Endothelial cell of umbilical vein (primary cell): ENCODE measurements around the gene TRPM5. TPM values are rescaled to one million over a fixed set of nuclear protein-coding genes. Genes with fewer than 3 reads are reported as not detected.

Source experiments
- BruUV-seq: library from RNA; stranded (reverse); fragments of 400-500 nt; replicated peaks from 2 replicates; lab custom pipeline; 2021; lab: Mats Ljungman, UMichigan
- CTCF ChIA-PET: fragments of 300-600, 350-600 bp; sonication (Branson Sonifier 250); formaldehyde crosslinking; loops from one replicate; lab custom pipeline; 2021; ENCODE audit warnings: antibody characterized with exemption, inconsistent platforms; lab: Charles Lee
- POLR2A ChIA-PET: fragments of 300-600, 350-600 bp; sonication (Branson Sonifier 250); formaldehyde crosslinking; loops from one replicate; lab custom pipeline; 2021; ENCODE audit warnings: antibody characterized with exemption, inconsistent platforms; lab: Charles Lee
- DNase-seq: peaks from one replicate; pipeline ENCODE4 v3.0.0-alpha.2; 2011; ENCODE audit warnings: low read depth, low spot score
- FAIRE-seq: peaks from 2 replicates; lab custom pipeline; 2011; peaks lifted over from hg19 to GRCh38; lab: Jason Lieb, UNC
- H2AFZ ChIP-seq: 2 replicates; pipeline ENCODE4 v1.6.0; 2012; ENCODE audit warnings: low read depth, low read length, control low read depth, inconsistent platforms
- H3K27ac ChIP-seq: 2 replicates; pipeline ENCODE4 v1.5.1; 2011; ENCODE audit warnings: low read depth, mild to moderate bottlenecking, control low read depth, low read length, moderate library complexity; ENCODE audit not compliant: insufficient read depth
- H3K27me3 ChIP-seq, 2 experiments: 2 replicates each; pipeline versions ENCODE4 v1.6.0 to v1.6.1; 2011; ENCODE audit warnings: low read length in 2 of 2, mixed read lengths in 1 of 2; ENCODE audit not compliant: control insufficient read depth in 2 of 2, insufficient read depth in 2 of 2
- H3K36me3 ChIP-seq, 2 experiments: 2 replicates in 1 of 2; 3 replicates in 1 of 2; pipeline ENCODE4 v1.5.1; 2011; ENCODE audit warnings: low read length in 2 of 2, mild to moderate bottlenecking in 1 of 2, moderate library complexity in 1 of 2; ENCODE audit not compliant: control insufficient read depth in 2 of 2, insufficient read depth in 2 of 2; ENCODE audit errors: extremely low read depth in 1 of 2
- H3K4me1 ChIP-seq: 3 replicates; pipeline ENCODE4 v1.5.1; 2011; ENCODE audit warnings: mild to moderate bottlenecking, low read length; ENCODE audit not compliant: control insufficient read depth, insufficient read depth; ENCODE audit errors: extremely low read depth
- H3K4me2 ChIP-seq: 2 replicates; pipeline ENCODE4 v1.6.1; 2011; ENCODE audit warnings: low read length, control low read depth, mixed read lengths; ENCODE audit not compliant: insufficient read depth
- H3K4me3 ChIP-seq, 3 experiments: fragments of 200-600 bp in 1 of 3; sonication (generic), shearing (Covaris generic) in 1 of 3; replicated peaks in 1 of 3; 2 replicates each; pipeline ENCODE4 v1.5.1; 2011 to 2016; ENCODE audit warnings: control low read depth in 3 of 3, low read length in 3 of 3, mild to moderate bottlenecking in 2 of 3, inconsistent platforms in 1 of 3, low read depth in 1 of 3, moderate library complexity in 1 of 3; ENCODE audit not compliant: insufficient read depth in 1 of 3
- H3K79me2 ChIP-seq: 2 replicates; pipeline ENCODE4 v1.6.0; 2012; ENCODE audit warnings: low read length, inconsistent platforms; ENCODE audit not compliant: control insufficient read depth, insufficient read depth
- H3K9ac ChIP-seq: replicated peaks from 2 replicates; pipeline ENCODE3; 2011; ENCODE audit warnings: low read length, control low read depth; ENCODE audit not compliant: insufficient read depth; ENCODE audit errors: extremely low read depth
- H3K9me1 ChIP-seq: replicated peaks from 3 replicates; pipeline ENCODE4 v1.6.0; 2011; ENCODE audit warnings: mild to moderate bottlenecking, low read length; ENCODE audit not compliant: control insufficient read depth, insufficient read depth; ENCODE audit errors: extremely low read depth
- H3K9me3 ChIP-seq: replicated peaks from 2 replicates; pipeline ENCODE4 v1.5.1; 2012; ENCODE audit warnings: low read length, inconsistent platforms; ENCODE audit not compliant: control insufficient read depth, insufficient read depth
- H4K20me1 ChIP-seq: replicated peaks from 2 replicates; pipeline ENCODE3; 2011; ENCODE audit warnings: mild to moderate bottlenecking, low read length; ENCODE audit not compliant: control insufficient read depth, insufficient read depth; ENCODE audit errors: extremely low read depth
- CTCF ChIP-seq, 2 donors: IDR thresholded peaks; 1 replicate in 1 of 2; 2 replicates in 1 of 2; pipeline ENCODE4 v1.5.1; 2011; ENCODE audit warnings: low read length in 2 of 2, mild to moderate bottlenecking in 2 of 2, moderate library complexity in 2 of 2, control low read depth in 1 of 2, inconsistent platforms in 1 of 2, low read depth in 1 of 2; ENCODE audit not compliant: insufficient read depth in 1 of 2; ENCODE audit errors: extremely low read depth in 1 of 2
- EZH2 ChIP-seq: IDR thresholded peaks from 2 replicates; pipeline ENCODE4 v1.6.1; 2012; ENCODE audit warnings: borderline replicate concordance, low read depth, mild to moderate bottlenecking, moderate library complexity, low read length, inconsistent platforms; ENCODE audit not compliant: severe bottlenecking
- FOS ChIP-seq: IDR thresholded peaks from 2 replicates; pipeline ENCODE4 v1.6.1; 2011; ENCODE audit warnings: mild to moderate bottlenecking, low read length, moderate library complexity, borderline replicate concordance; ENCODE audit not compliant: insufficient read depth
- GATA2 ChIP-seq: IDR thresholded peaks from 2 replicates; pipeline ENCODE4 v1.7.0; 2011; ENCODE audit warnings: low read depth, mild to moderate bottlenecking, moderate library complexity, mixed read lengths, low read length; ENCODE audit not compliant: insufficient read length, insufficient read depth
- JUN ChIP-seq: IDR thresholded peaks from 2 replicates; pipeline ENCODE4 v1.6.1; 2011; ENCODE audit warnings: borderline replicate concordance, low read depth; ENCODE audit not compliant: insufficient read length, insufficient read depth
- MAX ChIP-seq: IDR thresholded peaks from 2 replicates; pipeline ENCODE4 v1.6.1; 2011; ENCODE audit not compliant: insufficient read depth, insufficient read length
- MYC ChIP-seq: IDR thresholded peaks from one replicate; pipeline ENCODE4 v1.6.1; 2011; ENCODE audit warnings: mild to moderate bottlenecking, low read depth, low read length
- POLR2A ChIP-seq: IDR thresholded peaks from 2 replicates; pipeline ENCODE4 v1.6.1; 2012; ENCODE audit warnings: low read depth, mild to moderate bottlenecking, control low read depth, low read length
- dilution Hi-C: fragments of 300-500 bp; cut with MboI; formaldehyde crosslinking; loops from one replicate; pipeline ENCODE4 v1.15.0; 2019; ENCODE audit warnings: low sequenced_read_pairs; ENCODE audit not compliant: extremely low pct_ligation_motif_present
- intact Hi-C: fragments of 100-400 bp; cut with micrococcal nuclease; formaldehyde crosslinking; loops from one replicate; pipeline ENCODE4 v1.10.0; 2022
- polyA plus RNA-seq, 4 experiments: library from polyadenylated mRNA; depleted of rRNA in 3 of 4; stranded (reverse) in 3 of 4; unstranded in 1 of 4; fragments of >200 nt; gene quantifications; 2 replicates each; pipeline versions ENCODE4 v1.2.1 to v1.2.3, GENCODE V29; 2011 to 2012; ENCODE audit warnings: missing spikeins in 1 of 4
- total RNA-seq: library from RNA; stranded (reverse); gene quantifications from 2 replicates; pipeline ENCODE4 v1.2.3, GENCODE V29; 2021

TRPM5 gene
- total and polyA plus RNA-seq, 2 donors (not counting 3 experiments of a cell fraction or from before 2014, with no cell fraction given): not detected

GRCh38 chr11:2421996-2422395 lies 22.3 kb downstream of the TRPM5 start:
- Histone ChIP-seq H3K27ac (no peak overlapping the region), H3K9me3 (no peaks in the 10 kb centered on the region), H4K20me1 (no peaks in the 10 kb centered on the region), H3K27me3 (no peaks in the 10 kb centered on the region), H3K36me3 (no peaks in the 10 kb centered on the region), H3K4me3 (no peak overlapping the region), H3K79me2 (no peaks in the 10 kb centered on the region), H2AFZ (no peak overlapping the region), H3K4me2 (no peak overlapping the region), H3K9me1 (no peaks in the 10 kb centered on the region), H3K9ac (no peak overlapping the region), H3K4me1 (no peaks in the 10 kb centered on the region)
- dilution Hi-C loops (no loop called here), intact Hi-C loops (no loop called here)
- CTCF ChIA-PET: interaction anchor here (1.2 to 10.1 kb wide), 6 partner anchors 109 to 235 kb away, joined by 6 to 829 read pairs (median 55); partner anchors contain the start of genes C11orf21 and TSPAN32
- FAIRE-seq (no peak), DNase-seq (no peak)
- no TSS peak for BruUV-seq
- POLR2A ChIA-PET: interaction anchor here (1.6 kb wide), 1 partner anchor 117 kb away, joined by 7 read pairs; no protein-coding TSS in a partner anchor
- no peak for TF ChIP-seq JUN
- TF ChIP-seq CTCF (IDR thresholded peaks at IDR 0.05; ENCODE audit: extremely low read depth in 1 of 2, insufficient read depth in 1 of 2, low read depth in 1 of 2, low read length in 2 of 2): no peak
- no peak for TF ChIP-seq GATA2
- no peak for TF ChIP-seq MAX
- no peak for TF ChIP-seq MYC
- no peak for TF ChIP-seq POLR2A
- no peak for TF ChIP-seq EZH2
- no peak for TF ChIP-seq FOS
